ENCODE measurements around the gene TNFRSF19.

Gene TNFRSF19

GRCh38 chr13:23643338-23644125 lies 73.3 kb downstream of the TNFRSF19 start:
- no peak for ATAC-seq
- TF ChIP-seq RARB (CRISPR knock-in tag; IDR thresholded peaks at IDR 0.05), result no peak
- no peak for TF ChIP-seq OSR1 (CRISPR knock-in tag; IDR thresholded peaks at IDR 0.05)
- no peak for TF ChIP-seq GLIS3 (CRISPR knock-in tag; IDR thresholded peaks at IDR 0.05)
- no peak for TF ChIP-seq ZNF8 (CRISPR knock-in tag; IDR thresholded peaks at IDR 0.05)
- no peak for TF ChIP-seq ZFP30 (CRISPR knock-in tag; IDR thresholded peaks at IDR 0.05)
- no peak for TF ChIP-seq TCF4 (CRISPR knock-in tag; IDR thresholded peaks at IDR 0.05; ENCODE audit: borderline replicate concordance)
- TF ChIP-seq ZC3H10 (CRISPR knock-in tag; IDR thresholded peaks at IDR 0.05), result no peak
- TF ChIP-seq PPARA (CRISPR knock-in tag; IDR thresholded peaks at IDR 0.05; ENCODE audit: borderline replicate concordance), result no peak
- no peak for TF ChIP-seq ZNF70 (CRISPR knock-in tag; IDR thresholded peaks at IDR 0.05)
- TF ChIP-seq CREB5 (CRISPR knock-in tag; IDR thresholded peaks at IDR 0.05; ENCODE audit: low read depth), result no peak
- no peak for TF ChIP-seq ZFP3 (CRISPR knock-in tag; IDR thresholded peaks at IDR 0.05)
- TF ChIP-seq CSRNP3 (CRISPR knock-in tag; IDR thresholded peaks at IDR 0.05), result no peak
- TF ChIP-seq CSDC2 (CRISPR knock-in tag; IDR thresholded peaks at IDR 0.05), result no peak

DNA sequence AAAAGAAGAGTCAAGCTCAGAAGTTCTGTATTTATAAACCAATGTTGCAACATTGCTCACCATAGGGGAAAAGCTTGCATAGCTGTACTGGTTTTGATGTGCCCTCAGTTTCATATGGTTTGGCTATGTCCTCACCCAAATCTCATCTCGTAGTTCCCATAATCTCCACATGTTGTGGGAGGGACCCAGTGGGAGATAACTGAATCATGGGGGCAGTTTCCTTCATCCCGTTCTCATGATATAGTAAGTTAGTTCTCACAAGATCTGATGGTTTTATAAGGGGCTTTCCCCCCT lies 73.9 kb downstream of the TNFRSF19 start:
- no peak for TF ChIP-seq PPARA (CRISPR knock-in tag; IDR thresholded peaks at IDR 0.05; ENCODE audit: borderline replicate concordance)
- no peak for TF ChIP-seq ZC3H10 (CRISPR knock-in tag; IDR thresholded peaks at IDR 0.05)
- TF ChIP-seq ZNF70 (CRISPR knock-in tag; IDR thresholded peaks at IDR 0.05), result no peak
- no peak for TF ChIP-seq GLIS3 (CRISPR knock-in tag; IDR thresholded peaks at IDR 0.05)
- TF ChIP-seq CSDC2 (CRISPR knock-in tag; IDR thresholded peaks at IDR 0.05), result no peak
- TF ChIP-seq ESRRG (CRISPR knock-in tag; IDR thresholded peaks at IDR 0.05), result no peak
- no peak for ATAC-seq

- ATAC-seq, result no peak
- TF ChIP-seq PATZ1 (CRISPR knock-in tag; IDR thresholded peaks at IDR 0.05; ENCODE audit: borderline replicate concordance) (no peak), ZFP3 (CRISPR knock-in tag; IDR thresholded peaks at IDR 0.05) (no peak), ARNTL (CRISPR knock-in tag; IDR thresholded peaks at IDR 0.05; ENCODE audit: borderline replicate concordance, low read depth) (no peak), GLIS3 (CRISPR knock-in tag; IDR thresholded peaks at IDR 0.05) (no peak), ZC3H10 (CRISPR knock-in tag; IDR thresholded peaks at IDR 0.05) (no peak), OSR1 (CRISPR knock-in tag; IDR thresholded peaks at IDR 0.05) (no peak), ZNF70 (CRISPR knock-in tag; IDR thresholded peaks at IDR 0.05) (no peak), ISL1 (CRISPR knock-in tag; IDR thresholded peaks at IDR 0.05) (no peak), TSHZ2 (CRISPR knock-in tag; IDR thresholded peaks at IDR 0.05) (no peak), CREB5 (CRISPR knock-in tag; IDR thresholded peaks at IDR 0.05; ENCODE audit: low read depth) (no peak), SNAI2 (CRISPR knock-in tag; IDR thresholded peaks at IDR 0.05) (no peak), TCF4 (CRISPR knock-in tag; IDR thresholded peaks at IDR 0.05; ENCODE audit: borderline replicate concordance) (no peak), ZFP30 (CRISPR knock-in tag; IDR thresholded peaks at IDR 0.05) (no peak), BACH2 (CRISPR knock-in tag; IDR thresholded peaks at IDR 0.05; ENCODE audit: borderline replicate concordance) (no peak)
- TF ChIP-seq, protein P1, sequence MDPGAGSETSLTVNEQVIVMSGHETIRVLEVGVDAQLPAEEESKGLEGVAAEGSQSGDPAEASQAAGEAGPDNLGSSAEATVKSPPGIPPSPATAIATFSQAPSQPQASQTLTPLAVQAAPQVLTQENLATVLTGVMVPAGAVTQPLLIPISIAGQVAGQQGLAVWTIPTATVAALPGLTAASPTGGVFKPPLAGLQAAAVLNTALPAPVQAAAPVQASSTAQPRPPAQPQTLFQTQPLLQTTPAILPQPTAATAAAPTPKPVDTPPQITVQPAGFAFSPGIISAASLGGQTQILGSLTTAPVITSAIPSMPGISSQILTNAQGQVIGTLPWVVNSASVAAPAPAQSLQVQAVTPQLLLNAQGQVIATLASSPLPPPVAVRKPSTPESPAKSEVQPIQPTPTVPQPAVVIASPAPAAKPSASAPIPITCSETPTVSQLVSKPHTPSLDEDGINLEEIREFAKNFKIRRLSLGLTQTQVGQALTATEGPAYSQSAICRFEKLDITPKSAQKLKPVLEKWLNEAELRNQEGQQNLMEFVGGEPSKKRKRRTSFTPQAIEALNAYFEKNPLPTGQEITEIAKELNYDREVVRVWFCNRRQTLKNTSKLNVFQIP (CRISPR knock-in tag; IDR thresholded peaks at IDR 0.05; ENCODE audit: borderline replicate concordance, low read depth), result no peak
Observed at GRCh38 chr13:23644527-23645138, 74.4 kb downstream of the TNFRSF19 start.
